Lung (tissue), 12 donors: Measurements from ENCODE around the gene LENEP. TPM values are rescaled to one million over a fixed set of nuclear protein-coding genes. Genes with fewer than 3 reads are reported as not detected.

ENCODE experiments used
- ATAC-seq: fragments of 200-7000 bp; cut with Tn5 transposase; one replicate; pipeline ENCODE4 v1.9.1; 2020; ENCODE audit warnings: moderate number of reproducible peaks; ENCODE audit not compliant: insufficient read depth, low FRiP score
- DNase-seq, 3 donors: peaks; one replicate each; pipeline ENCODE4 v3.0.0-alpha.2; 2013 to 2017
- H3K27ac ChIP-seq, 2 donors: one replicate each; pipeline ENCODE4 v1.5.1; 2013; ENCODE audit warnings: mild to moderate bottlenecking in 2 of 2, moderate library complexity in 2 of 2, control low read depth in 1 of 2, inconsistent platforms in 1 of 2, low read depth in 1 of 2, low read length in 1 of 2
- H3K27me3 ChIP-seq, 3 donors: one replicate each; pipeline ENCODE4 v1.5.1; 2013; ENCODE audit warnings: low read length in 2 of 3; ENCODE audit not compliant: control insufficient read depth in 3 of 3, insufficient read depth in 3 of 3
- H3K36me3 ChIP-seq, 4 donors: one replicate each; pipeline ENCODE4 v1.5.1; 2013; ENCODE audit warnings: low read length in 4 of 4, mild to moderate bottlenecking in 1 of 4, moderate library complexity in 1 of 4; ENCODE audit not compliant: control insufficient read depth in 4 of 4, insufficient read depth in 4 of 4
- H3K4me1 ChIP-seq, 5 donors: one replicate each; pipeline ENCODE4 v1.5.1; 2013; ENCODE audit warnings: low read length in 5 of 5, mild to moderate bottlenecking in 2 of 5, moderate library complexity in 1 of 5; ENCODE audit not compliant: control insufficient read depth in 5 of 5, insufficient read depth in 5 of 5
- H3K4me3 ChIP-seq: one replicate; pipeline ENCODE4 v1.5.1; 2013; ENCODE audit warnings: mild to moderate bottlenecking, control low read depth, moderate library complexity
- H3K9ac ChIP-seq, 2 donors: one replicate each; pipeline ENCODE4 v1.5.1; 2013; ENCODE audit warnings: low read length in 2 of 2, control low read depth in 1 of 2; ENCODE audit not compliant: insufficient read depth in 1 of 2
- H3K9me3 ChIP-seq, 4 donors: one replicate each; pipeline ENCODE4 v1.5.1; 2013; ENCODE audit warnings: low read length in 3 of 4, mild to moderate bottlenecking in 1 of 4, moderate library complexity in 1 of 4; ENCODE audit not compliant: control insufficient read depth in 4 of 4, insufficient read depth in 3 of 4
- CTCF ChIP-seq: IDR thresholded peaks from 2 replicates; pipeline ENCODE4 v1.5.1; 2012; ENCODE audit warnings: mild to moderate bottlenecking; ENCODE audit errors: control extremely low read depth, extremely low read depth
- WGBS, 2 donors: extraction: QIAGEN DNeasy Blood & Tissue Kit; methylation state at CpG; one replicate each; pipeline ENCODE4 v1.1.7; 2013; 5-methylcytosine and 5-hydroxymethylcytosine counted together
- polyA plus RNA-seq, 2 donors: library from polyadenylated mRNA; stranded (reverse); fragments of 200-250 nt; gene quantifications; one replicate each; pipeline ENCODE4 v1.2.1, GENCODE V29; 2013
- total RNA-seq, 2 donors: library from RNA; depleted of rRNA in 1 of 2; stranded (reverse); fragments of >200 nt in 1 of 2; gene quantifications; one replicate each; pipeline ENCODE4 v1.2.1, GENCODE V29; 2014 to 2021
- donor health status: control.
- donor health status: control.
- donor health status: Bipolar disorder and iron deficiency.
- donor health status: healthy.
- donor health status: DM: yes; HTN: yes; CAD: no.

LENEP gene
- total and polyA plus RNA-seq, 4 donors: 0.31 to 0.89 TPM; not detected in 2

GRCh38 chr1:154972213-154972516, 21.2 kb upstream of the LENEP start:
- peak overlapping the region; percentile 26 to 71 for H3K9ac ChIP-seq
- H3K36me3 ChIP-seq: peaks cover 4 to 21% (median 10%) of the 10 kb centered on the region in 4 donors
- DNase-seq: no peak
- no peak for TF ChIP-seq CTCF
- no peaks in the 10 kb centered on the region for H3K9me3 ChIP-seq
- peak overlapping the region; percentile 96 for H3K27ac ChIP-seq
- H3K27me3 ChIP-seq: no peaks in the 10 kb centered on the region
- H3K4me3 ChIP-seq: no peak overlapping the region
- ATAC-seq: no peak
- H3K4me1 ChIP-seq: peaks cover 6 to 63% (median 27%) of the 10 kb centered on the region in 5 donors
- 55 to 78% methylated on average over 3 of the region's 3 CpGs for WGBS, 2 donors

GRCh38 chr1:154972517-154973343, 20.7 kb upstream of the LENEP start:
- Histone ChIP-seq H3K36me3 (peaks cover 0 to 15% (median 5%) of the 10 kb centered on the region in 4 donors), H3K27me3 (no peaks in the 10 kb centered on the region), H3K9me3 (no peaks in the 10 kb centered on the region), H3K27ac (peak overlapping the region; percentile 96), H3K4me3 (no peak overlapping the region), H3K9ac (peak overlapping the region; percentile 26 to 83), H3K4me1 (peaks cover 6 to 63% (median 27%) of the 10 kb centered on the region in 5 donors)
- DNase-seq: peak; percentile 89 to 93 (median 90)
- 28 to 44% methylated on average over 18 of the region's 18 CpGs for WGBS, 2 donors
- no peak for ATAC-seq
- TF ChIP-seq CTCF: no peak

- 6 to 7% methylated on average over 36 to 37 of the region's 37 CpGs for WGBS, 2 donors
- H3K27me3 ChIP-seq: no peaks in the 10 kb centered on the region
- H3K4me1 ChIP-seq: peaks cover 6 to 62% (median 27%) of the 10 kb centered on the region in 5 donors
- peak overlapping the region; percentile 45 for H3K4me3 ChIP-seq
- peak overlapping the region in 1 of 2 donors; percentile 87 for H3K9ac ChIP-seq
- ATAC-seq: peak; percentile 54
- no peaks in the 10 kb centered on the region for H3K9me3 ChIP-seq
- no peak for TF ChIP-seq CTCF
- peaks cover 0 to 8% (median 0%) of the 10 kb centered on the region in 4 donors for H3K36me3 ChIP-seq
- peak overlapping the region; percentile 96 for H3K27ac ChIP-seq
- peak; percentile 97 to 98 (median 97) for DNase-seq
These were observed 19.9 kb upstream of the LENEP start for GRCh38 chr1:154973344-154974101.
